Left ventricle myocardium superior (tissue), 1 donor: ENCODE data around the gene MMD. TPM values are rescaled to one million over a fixed set of nuclear protein-coding genes. Genes with fewer than 3 reads are reported as not detected.
A peak's percentile ranks its signal among the peaks of the same experiment; 100 is the strongest.
"Not testable (repeated sequence)": the region's sequence is repeated elsewhere in the genome, so short reads cannot be mapped to it uniquely, and the experiment has no call there.

Experiments
- ATAC-seq: fragments of 200-7000 bp; cut with Tn5 transposase; one replicate; pipeline ENCODE4 v1.9.1; 2020; ENCODE audit warnings: mild to moderate bottlenecking, moderate library complexity
- DNase-seq: peaks from one replicate; pipeline ENCODE4 v3.0.0-alpha.2; 2020
- intact Hi-C: fragments of 100-400 bp; cut with micrococcal nuclease; formaldehyde crosslinking; loops from one replicate; pipeline ENCODE4 v1.11.0; 2022
- total RNA-seq: library from RNA; stranded (reverse); fragmentation: NEBNext Ultra II Directional; extraction: Animal tissue kit (Norgen Biotek cat#: 25700); gene quantifications from one replicate; pipeline ENCODE4 v1.2.1, GENCODE V29; 2021
- donor health status: DM: no; HTN: yes; CAD: no; lungs with severe emphysema.

The MMD gene
- total RNA-seq, 1 donor from 2014 or later, result 17.0 TPM

- no peak for ATAC-seq
- intact Hi-C loops, result no loop called here
- no peak for DNase-seq
Observed at GRCh38 chr17:55407641-55408566, 13.7 kb downstream of the MMD start.

- ATAC-seq, result no peak
- intact Hi-C loops, result no loop called here
- no peak for DNase-seq
Observed at GRCh38 chr17:55405600-55405999, 16.0 kb downstream of the MMD start.

- peak; percentile 33 for ATAC-seq
- DNase-seq, intact Hi-C loops: not testable (repeated sequence)
Observed at GRCh38 chr17:55404197-55404596, 17.4 kb downstream of the MMD start.

GRCh38 chr17:55402374-55402773, 19.3 kb downstream of the MMD start:
- no peak for ATAC-seq
- DNase-seq, result no peak
- intact Hi-C loops, result no loop called here

- DNase-seq (no peak), ATAC-seq (no peak)
- intact Hi-C loops, result no loop called here
Observed at GRCh38 chr17:55398689-55399088, 22.9 kb downstream of the MMD start.

- no peak for DNase-seq
- intact Hi-C loops, result no loop called here
- ATAC-seq, result no peak
Observed at GRCh38 chr17:55395803-55396505, 25.7 kb downstream of the MMD start.

- intact Hi-C loops, result no loop called here
- ATAC-seq (peak; percentile 65), DNase-seq (no peak)
Observed at GRCh38 chr17:55394357-55395021, 27.1 kb downstream of the MMD start.

- ATAC-seq (no peak), DNase-seq (no peak)
- intact Hi-C loops, result no loop called here
Observed at GRCh38 chr17:55391764-55392467, 29.7 kb downstream of the MMD start.

GRCh38 chr17:55391244-55391757, 30.3 kb downstream of the MMD start:
- ATAC-seq (no peak), DNase-seq (no peak)
- intact Hi-C loops, result no loop called here

- no peak for ATAC-seq
- no peak for DNase-seq
- intact Hi-C loops, result no loop called here
Observed at GRCh38 chr17:55390364-55390977, 31.2 kb downstream of the MMD start.

- DNase-seq, intact Hi-C loops, ATAC-seq: not testable (repeated sequence)
Observed at GRCh38 chr17:55389715-55390114, 31.9 kb downstream of the MMD start.

GRCh38 chr17:55388842-55389241, 32.8 kb downstream of the MMD start:
- intact Hi-C loops, result no loop called here
- DNase-seq (no peak), ATAC-seq (peak; percentile 47)

- intact Hi-C loops, result no loop called here
- no peak for DNase-seq
- no peak for ATAC-seq
Observed at GRCh38 chr17:55386796-55387332, 34.8 kb downstream of the MMD start.

- peak; percentile 24 for ATAC-seq
- intact Hi-C loops, result no loop called here
- DNase-seq, result no peak
Observed at GRCh38 chr17:55384643-55385232, 36.9 kb downstream of the MMD start.

GRCh38 chr17:55383771-55384642, 37.6 kb downstream of the MMD start:
- intact Hi-C loops, result no loop called here
- no peak for DNase-seq
- ATAC-seq, result peak; percentile 55

GRCh38 chr17:55381017-55381770, 40.4 kb downstream of the MMD start:
- DNase-seq (no peak), ATAC-seq (no peak)
- intact Hi-C loops, result no loop called here
